B cell (primary cell): ENCODE results near the gene BNC2. TPM values are rescaled to one million over a fixed set of nuclear protein-coding genes. Genes with fewer than 3 reads are reported as not detected.

Experiments
- ATAC-seq: fragments of 200-7000 bp; cut with Tn5 transposase; one replicate; pipeline ENCODE4 v1.10.0; 2021; ENCODE audit warnings: low read depth, mild to moderate bottlenecking, moderate number of reproducible peaks, moderate library complexity
- CTCF ChIA-PET: fragments of 350-600 bp; sonication (Branson Sonifier 250); formaldehyde crosslinking; loops from one replicate; lab custom pipeline; 2021; ENCODE audit warnings: antibody characterized with exemption, inconsistent platforms; lab: Charles Lee
- POLR2A ChIA-PET: fragments of 350-600 bp; sonication (Branson Sonifier 250); formaldehyde crosslinking; loops from one replicate; lab custom pipeline; 2021; ENCODE audit warnings: antibody characterized with exemption; lab: Charles Lee
- DNase-seq: peaks from one replicate; pipeline ENCODE4 v3.0.0; 2013
- H2AFZ ChIP-seq: 2 replicates; pipeline ENCODE4 v1.6.1; 2012; ENCODE audit warnings: mild to moderate bottlenecking, low read depth, low read length; ENCODE audit not compliant: insufficient read depth, poor library complexity, severe bottlenecking
- H3K27ac ChIP-seq, 2 donors: 1 replicate in 1 of 2; 2 replicates in 1 of 2; pipeline ENCODE4 v1.5.1; 2012 to 2013; ENCODE audit warnings: low read length in 2 of 2, mild to moderate bottlenecking in 2 of 2, moderate library complexity in 1 of 2
- H3K27me3 ChIP-seq, 4 experiments: fragments of 200-600 bp in 1 of 4; sonication (generic) in 1 of 4; replicated peaks in 1 of 4; 1 replicate in 2 of 4; 2 replicates in 2 of 4; pipeline versions ENCODE4 v1.6.1 to v1.7.0; 2013 to 2016; ENCODE audit warnings: low read length in 3 of 4, mild to moderate bottlenecking in 2 of 4, mixed read lengths in 1 of 4, moderate library complexity in 1 of 4; ENCODE audit not compliant: insufficient read depth in 4 of 4, control insufficient read depth in 3 of 4; ENCODE audit errors: control extremely low read depth in 1 of 4
- H3K36me3 ChIP-seq, 2 experiments: replicated peaks in 1 of 2; 1 replicate in 1 of 2; 2 replicates in 1 of 2; pipeline versions ENCODE4 v1.6.1 to v1.7.1; 2013; ENCODE audit warnings: low read length in 1 of 2; ENCODE audit not compliant: insufficient read depth in 2 of 2, control insufficient read depth in 1 of 2; ENCODE audit errors: control extremely low read depth in 1 of 2, extremely low read depth in 1 of 2
- H3K4me1 ChIP-seq, 2 donors: fragments of 200-600 bp in 1 of 2; sonication (generic) in 1 of 2; 1 replicate in 1 of 2; 2 replicates in 1 of 2; pipeline versions ENCODE4 v1.5.1 to v1.6.1; 2013 to 2017; ENCODE audit warnings: low read length in 2 of 2; ENCODE audit not compliant: control insufficient read depth in 2 of 2, insufficient read depth in 2 of 2
- H3K4me2 ChIP-seq: replicated peaks from 2 replicates; pipeline ENCODE3; 2012; ENCODE audit warnings: mild to moderate bottlenecking, low read depth, low read length; ENCODE audit not compliant: poor library complexity, severe bottlenecking
- H3K4me3 ChIP-seq, 5 experiments: fragments of 200-600 bp in 1 of 5; sonication (generic) in 1 of 5; 1 replicate in 3 of 5; 2 replicates in 2 of 5; pipeline versions ENCODE4 v1.5.1 to v1.7.0; 2011 to 2016; ENCODE audit warnings: low read length in 4 of 5, mild to moderate bottlenecking in 4 of 5, low read depth in 2 of 5, control low read depth in 1 of 5, moderate library complexity in 1 of 5; ENCODE audit not compliant: insufficient read depth in 1 of 5; ENCODE audit errors: control extremely low read depth in 1 of 5, extremely low read depth in 1 of 5
- H3K79me2 ChIP-seq: fragments of 200-600 bp; sonication (generic); one replicate; pipeline ENCODE4 v1.6.0; 2016; ENCODE audit warnings: low read length; ENCODE audit not compliant: control insufficient read depth, insufficient read depth
- H3K9ac ChIP-seq: fragments of 200-600 bp; sonication (generic); 2 replicates; pipeline ENCODE4 v1.6.1; 2017; ENCODE audit warnings: mild to moderate bottlenecking, low read length, moderate library complexity
- H3K9me3 ChIP-seq, 3 donors: one replicate each; pipeline versions ENCODE4 v1.6.1 to v1.7.1; 2013; ENCODE audit warnings: low read length in 2 of 3; ENCODE audit not compliant: control insufficient read depth in 2 of 3, insufficient read depth in 1 of 3; ENCODE audit errors: control extremely low read depth in 1 of 3
- H4K20me1 ChIP-seq: 2 replicates; pipeline ENCODE4 v1.6.0; 2012; ENCODE audit warnings: mild to moderate bottlenecking, low read length; ENCODE audit not compliant: insufficient read depth, control insufficient read depth, poor library complexity, severe bottlenecking
- H3K27ac Mint-ChIP-seq: one replicate; pipeline ENCODE4 v1.8.0; 2021; ENCODE audit warnings: mixed read lengths
- H3K27me3 Mint-ChIP-seq: one replicate; pipeline ENCODE4 v1.8.0; 2021; ENCODE audit warnings: mixed read lengths
- H3K4me1 Mint-ChIP-seq: one replicate; pipeline ENCODE4 v1.8.0; 2021; ENCODE audit warnings: mixed read lengths
- H3K4me3 Mint-ChIP-seq: one replicate; pipeline ENCODE4 v1.8.0; 2021; ENCODE audit warnings: mixed read lengths
- H3K9me3 Mint-ChIP-seq: one replicate; pipeline ENCODE4 v1.8.0; 2022; ENCODE audit warnings: mixed read lengths; ENCODE audit not compliant: insufficient read depth
- CTCF ChIP-seq: fragments of 200-600 bp; IDR thresholded peaks from one replicate; pipeline ENCODE4 v1.8.0; 2022; ENCODE audit warnings: antibody characterized with exemption, mild to moderate bottlenecking
- EZH2 ChIP-seq: IDR thresholded peaks from 2 replicates; pipeline ENCODE4 v1.6.1; 2012; ENCODE audit warnings: borderline replicate concordance, low read depth, mild to moderate bottlenecking, moderate library complexity, low read length; ENCODE audit not compliant: insufficient read depth, poor library complexity, severe bottlenecking
- WGBS: methylation state at CpG from one replicate; pipeline ENCODE4 v1.1.5; 2013; ENCODE audit warnings: missing lambda C conversion rate; ENCODE audit not compliant: insufficient coverage; 5-methylcytosine and 5-hydroxymethylcytosine counted together
- intact Hi-C: fragments of 100-400 bp; cut with micrococcal nuclease; formaldehyde crosslinking; loops from one replicate; pipeline ENCODE4 v1.10.0; 2022
- polyA plus RNA-seq: library from polyadenylated mRNA; depleted of rRNA; stranded (reverse); fragments of >200 nt; gene quantifications from 2 replicates; pipeline ENCODE4 v1.2.3, GENCODE V29; 2012
- total RNA-seq, 2 donors: library from RNA; stranded (reverse); fragments of 120-200 nt in 1 of 2; gene quantifications; 1 replicate in 1 of 2; 2 replicates in 1 of 2; pipeline versions ENCODE4 v1.2.3 to v1.2.4, GENCODE V29; 2013 to 2022

Gene BNC2
- total and polyA plus RNA-seq, 2 donors (not counting 1 experiment from before 2014, with no cell fraction given): 0.01 TPM; not detected in 1

DNA sequence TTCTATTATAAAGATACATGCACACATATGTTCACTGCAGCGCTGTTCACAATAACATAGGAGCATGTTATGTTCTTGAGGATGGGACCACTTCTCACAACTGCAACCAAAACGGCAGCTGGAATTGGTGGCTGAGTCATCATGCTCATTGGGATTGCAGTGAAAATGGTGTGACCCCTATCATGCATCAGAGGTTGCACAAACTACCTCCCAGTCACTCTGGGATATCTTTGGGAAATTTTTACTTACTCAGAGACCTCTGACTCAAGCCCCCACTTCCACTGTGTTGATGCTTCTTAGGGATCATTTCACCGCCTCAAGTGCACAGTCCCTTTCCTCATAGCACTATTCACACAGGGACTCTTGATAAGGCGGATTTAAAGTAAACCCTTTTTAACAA lies 474.1 kb downstream of the BNC2 start:
- CTCF ChIA-PET: no interaction called here

GRCh38 chr9:16391369-16391768 lies 479.1 kb downstream of the BNC2 start:
- POLR2A ChIA-PET: no interaction called here
- intact Hi-C loops: no loop called here

More for the DNA sequence above, 474.1 kb downstream of the BNC2 start:
- DNase-seq (no peak), ATAC-seq (no peak)
- Histone ChIP-seq H3K36me3 (no peaks in the 10 kb centered on the region), H3K4me1 (no peaks in the 10 kb centered on the region), H3K9ac (no peak overlapping the region), H3K27me3 (no peaks in the 10 kb centered on the region), H3K9me3 (no peaks in the 10 kb centered on the region), H2AFZ (no peak overlapping the region), H3K79me2 (no peaks in the 10 kb centered on the region), H3K4me3 (no peak overlapping the region), H3K4me2 (no peak overlapping the region), H4K20me1 (no peaks in the 10 kb centered on the region), H3K27ac (no peak overlapping the region)
- no peak overlapping the region for H3K4me3 Mint-ChIP-seq
- no peak overlapping the region for H3K27ac Mint-ChIP-seq
- H3K27me3 Mint-ChIP-seq: no peaks in the 10 kb centered on the region
- no CpG with 5 or more reads among the region's 4 CpGs for WGBS
- POLR2A ChIA-PET: no interaction called here
- no peaks in the 10 kb centered on the region for H3K9me3 Mint-ChIP-seq
- intact Hi-C loops: no loop called here
- TF ChIP-seq CTCF (no peak), EZH2 (no peak)
- no peaks in the 10 kb centered on the region for H3K4me1 Mint-ChIP-seq

More at GRCh38 chr9:16391369-16391768, 479.1 kb downstream of the BNC2 start:
- Histone ChIP-seq H3K9ac (no peak overlapping the region), H4K20me1 (no peaks in the 10 kb centered on the region), H3K36me3 (no peaks in the 10 kb centered on the region), H3K9me3 (peaks cover 0 to 10% (median 3%) of the 10 kb centered on the region in 3 donors), H3K27me3 (no peaks in the 10 kb centered on the region), H3K4me2 (no peak overlapping the region), H3K79me2 (no peaks in the 10 kb centered on the region), H3K4me3 (no peak overlapping the region), H3K27ac (no peak overlapping the region), H3K4me1 (no peaks in the 10 kb centered on the region), H2AFZ (no peak overlapping the region)
- Mint-ChIP-seq H3K9me3 (no peaks in the 10 kb centered on the region), H3K4me1 (no peaks in the 10 kb centered on the region), H3K27ac (no peak overlapping the region), H3K27me3 (no peaks in the 10 kb centered on the region), H3K4me3 (no peak overlapping the region)
- no peak for ATAC-seq
- no peak for DNase-seq
- TF ChIP-seq CTCF (no peak), EZH2 (no peak)
- WGBS: no CpG with 5 or more reads among the region's 2 CpGs
- CTCF ChIA-PET: no interaction called here
